ENCODE results near the gene C1QL1.

The C1QL1 gene

DNA sequence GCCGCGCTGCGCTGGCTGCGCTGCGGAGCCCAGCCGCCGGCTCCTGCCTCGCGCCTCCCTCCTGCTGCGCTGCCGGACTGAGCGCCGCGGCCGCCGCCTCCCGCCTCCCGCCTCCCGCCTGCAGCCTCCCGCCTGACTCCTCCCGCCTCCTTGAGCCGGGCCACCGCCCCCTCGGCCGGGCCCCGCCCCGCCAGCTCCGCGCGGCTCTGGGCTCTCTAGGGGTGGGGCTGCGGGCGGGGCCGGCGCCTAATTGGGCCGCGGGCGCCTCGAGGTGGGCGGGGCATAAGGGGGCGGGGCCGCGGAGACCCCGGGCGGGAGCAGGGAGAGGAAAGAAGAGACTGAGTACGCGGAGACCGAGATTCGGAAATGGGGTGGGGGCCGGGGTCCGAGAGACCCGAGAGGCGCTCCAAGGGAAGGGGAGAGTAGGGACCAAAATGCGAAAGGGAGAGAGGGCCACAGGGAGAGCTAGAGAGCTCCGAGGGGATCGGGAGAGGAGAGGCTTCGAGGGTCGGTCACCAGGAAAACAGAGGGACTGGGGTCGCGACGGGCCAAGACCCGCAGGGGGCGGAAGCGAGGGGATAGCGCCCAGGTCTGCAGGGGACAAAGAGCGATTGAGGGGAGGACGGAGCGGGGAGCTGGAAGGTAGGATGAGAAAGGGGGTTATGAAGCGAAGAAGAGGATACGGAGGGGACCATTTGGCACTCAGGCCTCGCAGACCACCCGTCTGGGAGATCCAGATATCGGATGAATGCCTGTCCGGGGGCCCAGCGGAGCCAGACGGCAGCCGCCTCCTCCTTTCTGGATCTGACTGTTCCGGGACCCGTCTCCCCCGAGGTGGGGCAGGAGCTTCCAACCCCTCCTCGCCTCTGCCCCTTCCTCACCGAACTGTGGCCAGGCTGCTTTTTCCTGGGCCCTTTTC, at the start of gene C1QL1:
TSS of gene C1QL1 (minus strand) at position 79 of the 919 bp plus-strand sequence. CDS start 255 bp downstream, outside the sequence.
- peak; percentile 94 for DNase-seq

DNA sequence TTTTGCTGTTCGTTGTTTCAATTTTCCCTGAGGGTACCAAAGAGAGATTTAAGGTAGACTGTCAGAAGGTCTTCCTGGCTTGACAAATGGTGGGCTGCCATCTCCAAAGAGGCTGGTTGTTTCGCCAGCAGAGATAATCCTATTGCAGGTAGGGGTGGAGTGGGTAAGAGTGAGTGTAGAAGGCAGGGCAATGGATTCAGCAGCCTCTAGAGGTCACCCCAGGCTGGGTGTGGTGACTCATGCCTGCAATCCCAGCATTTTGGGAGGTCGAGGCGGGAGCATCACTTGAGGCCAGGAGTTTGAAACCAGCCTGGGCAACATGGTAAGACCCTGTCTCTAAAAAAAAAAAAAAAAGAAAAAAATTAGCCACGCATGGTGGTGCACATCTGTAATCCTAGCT, 48.7 kb upstream of the C1QL1 start:
- no peak for DNase-seq

DNA sequence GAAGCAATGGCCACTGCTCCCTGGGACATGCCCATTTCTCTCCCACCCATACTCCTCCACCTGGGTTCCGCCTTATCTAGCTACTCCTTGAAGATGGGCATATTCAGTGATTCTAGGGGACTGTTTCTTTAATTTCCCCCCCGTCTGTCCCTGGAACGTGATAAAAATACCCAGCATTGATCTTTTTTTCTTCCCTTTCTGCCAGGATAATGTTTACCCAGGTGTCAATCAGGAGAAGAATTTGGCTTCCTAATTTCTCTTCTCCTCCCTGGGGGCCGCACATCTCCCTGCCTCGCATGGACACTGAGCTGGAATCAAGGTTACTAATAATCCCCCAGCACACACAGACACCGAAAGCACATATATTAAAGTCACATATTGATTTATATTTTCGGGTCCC, 48.1 kb upstream of the C1QL1 start:
- no peak for DNase-seq

DNA sequence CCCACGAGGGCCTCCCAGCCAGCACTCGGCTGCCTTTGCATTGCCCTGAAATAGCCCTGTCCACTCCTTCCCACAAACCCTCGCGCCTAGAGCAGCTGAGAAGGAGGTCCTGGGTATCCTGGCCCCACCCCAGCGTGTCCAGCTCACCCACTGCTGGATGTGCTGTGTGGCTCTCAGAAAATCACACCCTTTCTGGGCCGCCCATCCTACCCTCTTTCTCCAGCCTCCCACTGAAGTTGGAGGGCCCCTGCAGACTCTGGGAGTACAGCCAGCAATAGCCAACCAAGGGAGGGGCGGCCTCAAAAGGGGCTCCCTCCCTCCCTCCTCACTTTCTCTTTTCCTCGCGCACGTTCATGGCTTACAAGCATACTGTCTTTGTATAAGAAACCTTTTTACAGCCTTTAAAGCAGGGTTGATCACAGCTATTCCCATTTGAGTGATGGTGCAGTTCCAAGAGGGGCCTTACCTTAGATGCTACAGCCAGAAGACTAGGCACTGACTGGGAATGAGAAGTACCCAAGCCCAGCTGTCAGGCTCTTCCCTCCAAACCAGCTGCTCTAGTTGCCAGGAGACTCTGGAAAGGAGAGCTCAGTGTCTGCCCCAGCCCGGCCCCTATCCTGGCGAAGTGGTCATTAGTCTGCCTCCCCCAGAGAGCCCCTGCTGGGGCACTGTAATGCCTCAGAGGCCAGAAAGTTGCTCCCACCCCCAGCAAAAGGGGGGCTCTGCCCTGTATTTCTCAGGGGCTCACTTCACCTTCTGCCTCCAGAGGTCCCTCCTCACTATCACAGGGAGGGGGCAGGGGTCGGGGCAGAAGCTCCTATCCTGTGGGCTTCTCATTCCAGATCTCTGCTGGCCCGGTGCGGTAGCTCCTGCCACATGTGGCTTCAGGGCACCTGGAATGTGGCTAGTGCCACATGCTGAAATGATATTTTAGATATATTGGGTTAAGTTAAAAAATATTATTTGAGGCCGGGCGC, 45.2 kb upstream of the C1QL1 start:
- peak; percentile 67 for DNase-seq

DNA sequence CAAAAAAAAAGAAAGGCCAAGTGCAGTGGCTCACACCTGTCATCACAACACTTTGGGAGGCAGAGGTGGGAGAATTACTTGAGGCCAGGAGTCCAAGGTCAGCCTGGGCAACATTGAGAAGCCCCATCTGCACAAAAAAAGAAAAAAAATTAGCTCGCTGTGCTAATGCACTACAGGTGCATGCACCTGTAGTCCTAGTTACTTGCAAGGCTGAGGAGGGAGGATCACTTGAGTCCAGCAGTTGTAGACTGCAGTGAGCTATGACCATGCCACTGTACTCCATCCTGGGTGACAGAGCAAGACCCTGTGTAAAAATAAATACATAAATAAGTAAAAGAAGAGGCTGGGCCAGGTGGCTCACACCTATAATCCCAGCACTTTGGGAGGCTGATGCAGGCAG, 43.7 kb upstream of the C1QL1 start:
- no peak for DNase-seq

DNA sequence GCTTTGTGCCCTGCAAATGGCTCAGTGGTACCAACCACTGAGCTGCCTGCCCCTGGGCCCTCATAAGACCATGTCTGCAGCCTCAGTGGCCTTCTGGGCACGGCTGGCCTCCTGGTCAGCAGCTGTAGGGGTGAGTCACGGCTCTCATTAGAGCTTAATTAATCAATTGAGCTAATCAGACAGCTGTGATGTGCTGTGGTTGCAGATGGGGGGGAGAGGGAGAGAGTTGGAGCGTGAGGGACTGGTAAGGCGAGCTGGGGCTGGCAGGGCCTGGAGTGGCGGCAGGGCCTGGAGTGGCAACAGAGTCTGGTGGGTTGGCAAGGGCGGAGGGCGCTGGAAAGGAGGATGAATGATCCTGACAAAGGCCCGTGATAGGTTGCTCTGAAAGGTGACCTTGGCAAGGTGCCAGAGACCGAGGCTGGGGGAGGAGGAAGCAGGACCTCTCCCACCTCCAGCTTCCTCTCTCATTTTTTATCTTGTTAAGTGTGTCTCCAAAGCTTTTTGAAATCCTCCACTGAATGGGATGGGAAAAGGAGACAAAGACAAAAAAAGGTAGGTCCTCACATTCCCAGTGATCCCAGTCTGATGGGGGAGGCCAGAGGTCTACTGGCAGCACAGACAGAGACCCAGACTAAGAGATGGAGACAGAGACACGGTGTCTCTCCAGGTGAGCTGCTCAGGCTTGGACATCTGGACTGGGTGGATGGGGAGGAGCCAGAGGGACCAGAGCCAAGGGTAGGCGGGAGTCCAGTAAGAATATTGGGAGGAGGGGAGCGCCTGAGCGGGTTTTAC, 41.8 kb upstream of the C1QL1 start:
- DNase-seq: no peak

DNA sequence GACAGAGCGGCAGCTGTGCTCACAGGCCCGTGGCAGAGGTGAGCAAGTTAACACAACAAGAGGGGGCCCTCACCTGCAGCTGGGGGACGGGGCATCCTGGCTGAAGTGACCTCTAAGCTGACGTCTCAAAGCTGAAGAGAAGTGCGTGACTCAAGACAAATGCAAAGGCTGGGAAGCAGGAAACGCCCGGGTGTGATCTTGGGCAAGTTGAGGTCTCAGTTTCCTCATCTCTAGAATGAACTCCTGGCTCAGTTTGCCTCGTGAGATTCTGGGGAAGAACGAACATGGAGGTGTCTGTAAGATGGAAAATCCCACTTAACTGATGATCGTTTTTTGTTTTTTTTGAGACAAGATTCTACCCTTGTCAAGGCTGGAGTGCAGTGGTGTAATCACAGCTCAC, 40.1 kb upstream of the C1QL1 start:
- no peak for DNase-seq

DNA sequence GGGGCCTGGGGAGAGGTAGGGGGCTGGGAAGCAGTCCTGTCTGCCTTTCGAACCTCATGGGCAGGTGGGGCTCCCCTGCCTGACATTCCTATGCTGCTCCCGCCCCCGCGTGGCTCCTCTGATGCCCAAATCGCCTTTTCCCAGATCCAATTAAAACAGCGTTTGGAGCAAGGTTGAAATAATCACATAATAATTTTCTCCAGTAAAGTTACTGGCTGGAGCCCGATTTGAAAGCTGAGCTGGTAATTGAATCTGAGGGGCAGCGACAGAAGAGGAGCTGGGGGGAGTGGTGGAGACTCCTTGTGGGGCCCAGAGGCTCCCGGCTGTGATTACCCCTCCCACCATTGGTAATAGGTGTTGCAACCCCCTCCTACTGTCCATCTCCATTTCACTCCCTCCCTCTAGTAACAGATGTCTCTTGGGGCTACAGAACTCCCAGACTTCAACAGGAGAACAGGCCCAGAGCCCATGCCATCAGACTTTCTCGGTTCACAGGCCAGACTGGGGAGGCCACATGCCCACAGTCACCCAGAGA, 38.9 kb upstream of the C1QL1 start:
- DNase-seq: no peak

DNA sequence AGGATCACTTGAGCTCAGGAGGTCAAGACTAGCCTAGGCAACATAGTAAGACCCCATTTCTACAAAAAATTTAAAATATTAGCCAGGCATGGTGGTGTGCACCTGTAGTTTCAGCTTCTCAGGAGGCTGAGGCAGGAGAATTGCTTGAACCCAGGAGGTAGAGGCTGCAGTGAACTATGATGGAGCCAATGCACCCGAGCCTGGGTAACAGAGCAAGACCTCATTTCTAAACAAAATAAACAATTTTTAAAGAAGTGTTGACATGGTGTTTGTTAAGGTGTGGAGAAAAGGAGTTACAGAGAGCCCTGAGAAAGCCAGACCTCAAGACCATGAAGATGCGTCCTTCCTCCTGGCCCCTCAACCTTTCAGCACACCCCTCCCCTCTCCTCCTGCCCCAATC, 37.6 kb upstream of the C1QL1 start:
- no peak for DNase-seq

DNA sequence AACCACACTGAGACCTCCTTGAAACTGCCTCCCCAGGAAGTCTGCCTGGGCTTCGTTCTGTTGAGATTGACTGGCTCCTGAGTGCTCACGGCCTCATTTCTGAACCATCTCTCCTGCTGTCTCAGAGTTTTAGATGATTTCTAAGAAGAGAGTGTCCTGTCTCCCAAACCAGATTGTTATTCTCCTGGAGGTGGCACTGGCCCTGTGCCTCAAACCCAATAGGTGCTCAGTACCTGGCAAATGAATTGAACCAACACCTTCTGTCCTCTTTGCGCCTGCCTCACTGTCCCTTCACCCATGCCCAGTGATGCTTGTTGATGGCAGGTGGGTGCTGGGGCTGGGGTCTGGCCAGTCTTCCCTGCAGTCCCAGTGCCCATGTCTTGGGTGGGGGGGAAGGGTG, 36.3 kb upstream of the C1QL1 start:
- DNase-seq: no peak

DNA sequence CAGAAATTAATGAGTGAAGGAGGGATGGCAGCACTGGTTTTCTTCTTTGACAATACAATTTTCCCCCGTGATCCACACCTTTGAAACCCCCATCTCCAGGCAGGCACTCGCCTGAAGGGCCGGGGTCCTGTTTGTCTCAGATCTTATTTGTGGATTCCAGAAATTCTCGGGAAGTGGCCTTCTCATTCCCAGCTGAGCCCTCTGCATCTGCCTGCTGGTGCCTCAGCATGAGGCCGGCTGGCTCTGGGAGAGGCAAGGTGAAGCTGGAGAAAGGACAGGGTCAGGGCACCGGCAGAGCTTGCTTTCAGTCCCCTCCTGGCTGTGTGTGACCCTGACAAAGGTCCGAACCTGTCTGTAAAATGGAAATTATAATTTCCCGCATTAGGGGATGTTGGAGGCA, 35.8 kb upstream of the C1QL1 start:
- DNase-seq: no peak

DNA sequence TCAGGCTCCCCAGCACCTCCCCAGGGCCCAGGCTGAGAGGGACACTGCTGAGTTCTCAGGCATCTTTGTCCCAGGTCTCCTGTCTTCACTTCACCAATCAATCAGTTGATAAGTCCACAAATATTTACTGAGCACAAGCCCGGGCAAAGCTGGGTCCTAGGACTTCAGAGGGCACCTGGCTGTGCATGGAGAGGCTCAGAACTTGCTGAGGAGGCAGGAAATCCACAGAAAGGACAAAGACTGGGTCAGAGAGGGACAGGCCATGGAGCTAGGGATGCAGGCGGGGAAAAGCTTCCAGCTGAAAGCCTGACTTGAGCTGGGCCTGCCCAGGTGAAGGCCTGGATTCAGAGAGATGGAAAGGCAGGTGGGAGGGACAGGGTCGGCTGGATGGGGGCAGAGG, 33.2 kb upstream of the C1QL1 start:
- DNase-seq: no peak

DNA sequence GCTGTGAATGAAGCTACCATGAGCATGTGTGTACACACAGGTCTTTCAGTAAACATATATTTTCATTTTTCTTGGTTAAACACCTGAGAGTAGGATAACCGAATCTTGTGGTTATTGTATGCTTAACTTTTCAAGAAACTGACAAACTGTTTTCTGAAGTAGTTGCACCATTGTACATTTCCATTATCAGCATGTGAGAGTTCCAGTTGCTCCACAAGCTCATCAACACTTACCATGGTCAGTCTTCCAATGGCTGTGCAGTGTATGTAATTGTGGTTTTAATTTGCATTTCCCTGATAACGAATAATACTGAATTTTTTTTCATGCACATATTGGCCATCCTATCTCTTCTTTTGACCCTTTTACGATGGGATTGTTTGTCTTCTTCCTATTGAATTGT, 31.3 kb upstream of the C1QL1 start:
- no peak for DNase-seq

DNA sequence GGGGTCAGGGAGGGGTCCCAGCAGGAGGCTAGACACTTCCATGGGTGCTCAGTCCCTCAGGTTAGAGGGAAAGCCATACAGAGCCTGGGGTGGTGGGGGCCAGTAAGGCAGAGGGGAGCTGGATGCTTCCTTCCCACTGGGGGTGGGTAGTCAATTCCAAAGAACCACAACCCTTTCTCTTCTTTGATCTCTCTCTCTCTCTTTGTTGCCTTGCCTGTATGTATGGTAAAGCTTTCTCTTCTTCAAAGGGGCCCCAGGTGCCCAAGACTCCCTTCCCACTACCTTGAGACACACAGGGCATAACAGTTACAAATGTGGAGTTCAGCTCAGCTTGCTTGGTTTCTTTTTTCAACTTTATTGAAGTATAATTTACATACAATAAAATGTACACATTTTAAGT, 30.5 kb upstream of the C1QL1 start:
- DNase-seq: no peak

DNA sequence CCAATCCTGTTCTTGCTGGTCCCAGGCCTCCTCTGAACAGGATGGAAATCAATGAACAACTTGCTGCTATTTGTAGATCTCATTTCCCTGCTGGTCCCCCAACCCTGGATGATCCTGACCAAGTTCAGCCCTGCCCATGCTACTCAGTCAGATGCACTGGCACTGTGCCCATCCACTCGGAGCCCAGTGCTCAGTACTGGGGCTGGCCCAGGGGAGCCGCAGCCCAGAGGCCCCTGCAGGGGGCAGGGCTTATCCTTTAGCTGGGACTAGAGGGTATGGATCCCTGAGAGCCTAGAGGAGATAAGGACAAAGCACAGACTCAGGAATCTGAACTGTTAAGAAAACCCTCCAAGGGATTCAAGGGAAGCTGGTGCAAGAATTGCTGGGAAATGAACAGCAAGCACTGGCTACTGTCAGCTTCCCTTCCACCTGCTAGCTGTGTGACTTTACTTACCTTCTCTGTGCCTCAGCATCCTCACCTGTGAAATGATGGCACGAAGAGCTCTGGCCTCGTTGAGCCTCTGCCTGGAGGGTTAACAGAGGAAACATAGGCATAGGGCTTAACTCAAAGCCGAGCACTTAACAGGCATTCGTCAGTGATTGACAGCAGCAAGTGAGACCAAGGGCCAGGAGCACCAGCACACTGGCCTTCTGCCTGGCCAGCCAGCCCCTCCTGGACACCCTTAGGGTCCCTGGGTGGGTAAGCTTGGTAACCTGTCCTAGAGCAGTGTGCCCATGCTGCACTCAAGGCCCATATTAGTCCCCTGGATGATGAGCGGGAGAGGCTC, 29.8 kb upstream of the C1QL1 start:
- no peak for DNase-seq

DNA sequence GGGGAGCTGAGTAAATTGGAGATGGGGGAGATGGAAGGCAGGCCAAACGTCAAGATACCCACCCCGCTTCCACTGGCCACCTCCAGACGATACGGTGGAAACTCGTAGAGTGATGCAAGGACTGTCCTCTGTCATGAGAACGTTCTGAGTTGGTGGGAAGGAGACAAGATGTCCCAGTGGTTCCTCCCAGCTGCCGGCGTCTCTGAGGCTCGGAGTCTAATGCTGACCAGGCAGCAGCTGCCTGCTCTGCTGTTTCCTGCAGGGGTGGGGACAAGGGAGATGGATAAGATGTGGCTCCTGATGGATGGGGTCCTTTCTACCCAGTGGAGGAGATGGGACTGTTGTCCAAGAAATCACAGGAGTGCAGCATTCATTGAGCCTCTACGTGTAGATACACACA, 28.2 kb upstream of the C1QL1 start:
- no peak for DNase-seq

DNA sequence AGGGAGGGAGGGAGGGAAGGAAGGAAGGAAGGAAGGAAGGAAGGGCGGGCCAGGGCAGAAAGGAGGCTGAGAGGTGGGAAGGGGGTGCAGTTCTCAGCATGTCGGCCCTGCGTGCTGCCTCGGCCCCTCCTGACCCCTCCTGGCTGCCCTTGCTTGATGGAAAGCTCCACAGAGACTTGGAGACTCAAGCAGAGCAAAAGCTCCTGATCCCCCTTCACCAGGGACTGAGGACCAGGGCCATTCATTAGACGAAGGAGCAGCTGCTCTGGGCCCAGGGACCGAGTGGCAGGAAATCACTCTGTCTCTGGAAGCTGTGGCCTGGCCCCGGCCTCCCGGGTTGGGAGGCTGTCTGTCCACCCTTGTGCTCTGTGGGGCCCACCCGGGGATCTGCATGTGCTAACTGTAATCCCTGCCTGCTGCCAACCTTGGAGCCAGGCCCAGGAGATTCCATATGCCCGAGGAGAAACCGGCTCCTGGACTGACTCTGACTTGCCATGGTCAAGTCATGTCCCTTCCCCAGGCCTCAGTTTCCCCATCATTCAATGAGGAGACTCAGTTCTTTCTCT, 27.4 kb upstream of the C1QL1 start:
- no peak for DNase-seq

DNA sequence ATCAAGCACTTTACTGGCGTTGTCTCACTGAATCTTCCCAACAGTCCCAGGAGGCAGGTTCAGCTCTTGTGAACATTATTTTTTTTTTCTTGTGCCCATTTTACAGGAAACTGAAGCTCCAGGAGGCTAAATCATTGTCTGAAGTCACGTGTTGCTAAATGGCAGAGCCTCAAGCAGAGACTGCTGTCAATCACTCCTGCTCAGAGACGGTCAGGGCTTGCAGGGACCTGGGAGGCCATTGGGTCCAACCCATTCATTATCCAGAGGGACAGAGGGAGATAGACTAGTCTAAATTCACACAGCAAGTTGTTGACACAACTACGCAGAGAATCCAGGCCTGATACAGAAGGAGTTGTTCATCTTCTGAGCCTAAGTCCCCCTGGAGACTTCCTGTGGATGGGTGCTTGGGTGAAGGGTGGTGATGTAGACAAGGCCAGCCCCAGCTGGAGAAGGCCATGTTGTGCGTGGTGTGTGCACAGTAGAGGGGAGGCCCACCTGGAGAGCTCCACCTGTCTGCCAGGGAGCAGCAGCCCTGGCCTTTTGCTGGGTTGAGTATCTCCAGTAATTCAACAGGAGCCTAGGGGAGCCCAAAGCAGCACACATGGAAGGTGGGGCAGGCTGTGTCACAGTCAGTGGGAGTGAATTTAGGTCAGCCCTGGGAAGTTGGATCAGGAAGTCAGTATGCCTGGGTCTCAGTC, 24.3 kb upstream of the C1QL1 start:
- DNase-seq: no peak

DNA sequence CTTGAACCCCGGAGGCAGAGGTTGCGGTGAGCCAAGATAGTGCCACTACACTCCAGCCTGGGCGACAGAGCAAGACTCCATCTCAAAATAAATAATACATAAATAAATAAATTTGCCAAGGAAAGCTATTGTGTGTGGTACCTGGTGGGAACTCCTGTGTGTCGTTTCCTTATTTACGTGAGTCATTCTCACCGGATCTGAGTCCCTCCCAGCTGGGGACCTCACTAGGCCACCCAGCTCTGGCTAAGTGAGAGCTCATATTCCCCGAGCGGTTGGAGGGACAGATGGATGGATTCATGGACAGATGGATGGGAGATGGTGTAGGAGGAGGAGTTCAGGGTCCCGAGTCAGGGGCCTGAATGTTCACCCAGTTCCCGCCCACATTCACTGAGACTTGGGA, 22.9 kb upstream of the C1QL1 start:
- no peak for DNase-seq

DNA sequence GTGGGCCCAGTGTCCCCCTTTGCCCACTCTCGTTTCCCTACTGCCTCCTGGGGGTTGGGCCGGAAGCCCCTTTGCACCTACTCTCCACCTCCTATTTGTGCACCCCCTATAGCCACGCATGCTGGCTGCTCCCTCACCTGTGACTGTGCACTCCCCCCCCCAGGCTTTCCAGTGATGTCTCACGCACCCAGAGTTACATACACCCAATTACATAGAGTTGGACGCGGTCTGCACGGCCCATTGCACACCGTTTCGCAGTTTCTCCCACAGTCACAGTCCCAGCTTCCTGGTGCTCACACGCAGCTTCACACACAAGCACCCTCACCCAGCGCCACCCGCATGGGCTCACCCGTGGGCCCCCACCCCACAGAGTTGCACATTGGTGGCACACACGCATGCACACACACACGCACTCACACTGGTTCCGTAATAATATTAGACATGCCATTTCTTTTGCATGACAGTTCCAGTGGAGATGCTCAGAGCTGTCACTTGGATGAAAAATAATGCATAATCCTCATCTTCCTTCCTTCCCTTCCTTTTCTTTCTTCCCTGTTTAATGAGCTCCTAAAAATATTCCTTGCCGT, 21.5 kb upstream of the C1QL1 start:
- DNase-seq: no peak

Measured in right forelimb (tissue), 1 donor.